Chondrocyte (in vitro differentiated cells): ENCODE results near the gene CGB3. TPM values are rescaled to one million over a fixed set of nuclear protein-coding genes. Genes with fewer than 3 reads are reported as not detected.

Experiments used
- DNase-seq: peaks from one replicate; pipeline ENCODE4 v3.0.0; 2021; ENCODE audit warnings: mixed read lengths, low spot score
- H3K27ac Mint-ChIP-seq: one replicate; pipeline ENCODE4 v1.8.0; 2021; ENCODE audit warnings: mild to moderate bottlenecking, moderate library complexity, mixed read lengths; ENCODE audit not compliant: unreplicated experiment
- H3K27me3 Mint-ChIP-seq: 2 replicates; pipeline ENCODE4 v1.8.0; 2021; ENCODE audit warnings: low read depth, mixed read lengths
- H3K36me3 Mint-ChIP-seq: 2 replicates; pipeline ENCODE4 v1.8.0; 2021; ENCODE audit warnings: low read depth, mixed read lengths
- H3K4me1 Mint-ChIP-seq: 2 replicates; pipeline ENCODE4 v1.8.0; 2021; ENCODE audit warnings: low read depth, mild to moderate bottlenecking, mixed read lengths
- H3K4me3 Mint-ChIP-seq: one replicate; pipeline ENCODE4 v1.8.0; 2021; ENCODE audit warnings: mild to moderate bottlenecking, moderate library complexity, mixed read lengths; ENCODE audit not compliant: unreplicated experiment
- H3K9me3 Mint-ChIP-seq: 2 replicates; pipeline ENCODE4 v1.8.0; 2021; ENCODE audit warnings: low read depth, mixed read lengths
- CTCF ChIP-seq: fragments of 200-600 bp; sonication (generic); IDR thresholded peaks from 2 replicates; pipeline ENCODE4 v1.5.0; 2021; ENCODE audit warnings: antibody characterized with exemption, mild to moderate bottlenecking, moderate library complexity
- total RNA-seq: library from RNA; stranded (reverse); gene quantifications from 3 replicates; pipeline ENCODE4 v1.2.1, GENCODE V29; 2021

The CGB3 gene
- total RNA-seq, 1 donor from 2014 or later: not detected

DNA sequence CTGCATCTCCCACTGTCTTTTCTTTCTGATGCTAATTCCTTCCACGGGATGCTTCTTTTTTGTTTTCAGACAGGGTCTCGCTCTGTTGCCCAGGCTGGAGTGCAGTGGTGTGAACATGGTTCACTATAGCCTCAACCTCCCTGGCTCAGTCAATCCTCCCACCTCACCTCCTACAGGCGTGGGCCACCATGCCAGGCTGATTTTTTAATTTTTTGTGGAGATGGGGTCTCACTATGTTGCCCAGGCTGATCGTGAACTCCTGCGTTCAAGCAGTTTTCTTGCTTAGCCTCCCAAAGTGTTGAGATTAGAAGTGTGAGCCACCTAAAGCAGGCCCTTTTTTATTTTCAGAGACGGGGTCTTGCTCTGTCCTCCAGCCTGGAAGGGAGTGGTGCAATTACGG lies 35.8 kb downstream of the CGB3 start:
- Mint-ChIP-seq H3K4me1 (peaks cover 22% of the 10 kb centered on the region), H3K4me3 (no peak overlapping the region), H3K27me3 (no peaks in the 10 kb centered on the region), H3K27ac (no peak overlapping the region), H3K36me3 (peaks cover 17% of the 10 kb centered on the region), H3K9me3 (no peaks in the 10 kb centered on the region)
- TF ChIP-seq CTCF: no peak
- no peak for DNase-seq

- H3K4me3 Mint-ChIP-seq: no peak overlapping the region
- no peak overlapping the region for H3K27ac Mint-ChIP-seq
Observed at GRCh38 chr19:48987323-48987722, 36.8 kb downstream of the CGB3 start.

DNA sequence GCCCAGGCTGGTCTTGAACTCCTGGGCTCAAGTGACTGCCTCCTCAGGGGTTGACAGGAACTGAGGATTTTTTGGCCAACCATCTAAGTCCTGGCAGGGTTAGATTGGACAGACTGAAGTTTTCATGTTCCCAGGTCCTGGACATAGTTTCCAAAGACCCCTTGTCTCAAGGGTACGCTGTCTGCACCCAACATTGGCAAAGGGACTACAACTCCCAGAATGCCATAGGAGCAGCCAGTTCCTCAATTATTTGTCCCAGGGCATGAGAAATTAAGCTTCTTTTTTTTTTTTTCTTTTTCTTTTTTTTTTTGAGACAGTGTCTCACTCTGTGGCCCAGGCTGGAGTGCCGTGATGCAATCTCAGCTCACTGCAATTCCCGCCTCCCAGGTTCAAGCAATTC lies 37.9 kb downstream of the CGB3 start:
- H3K4me3 Mint-ChIP-seq: no peak overlapping the region
- no peak overlapping the region for H3K27ac Mint-ChIP-seq
- no peak for TF ChIP-seq CTCF
- H3K4me1 Mint-ChIP-seq: peaks cover 12% of the 10 kb centered on the region
- no peaks in the 10 kb centered on the region for H3K9me3 Mint-ChIP-seq
- no peak for DNase-seq
- no peaks in the 10 kb centered on the region for H3K27me3 Mint-ChIP-seq
- peaks cover 24% of the 10 kb centered on the region for H3K36me3 Mint-ChIP-seq

More at GRCh38 chr19:48987323-48987722, 36.8 kb downstream of the CGB3 start:
- TF ChIP-seq CTCF: no peak
- Mint-ChIP-seq H3K36me3 (peaks cover 19% of the 10 kb centered on the region), H3K9me3 (no peaks in the 10 kb centered on the region), H3K4me1 (peaks cover 22% of the 10 kb centered on the region), H3K27me3 (no peaks in the 10 kb centered on the region)
- DNase-seq: no peak

DNA sequence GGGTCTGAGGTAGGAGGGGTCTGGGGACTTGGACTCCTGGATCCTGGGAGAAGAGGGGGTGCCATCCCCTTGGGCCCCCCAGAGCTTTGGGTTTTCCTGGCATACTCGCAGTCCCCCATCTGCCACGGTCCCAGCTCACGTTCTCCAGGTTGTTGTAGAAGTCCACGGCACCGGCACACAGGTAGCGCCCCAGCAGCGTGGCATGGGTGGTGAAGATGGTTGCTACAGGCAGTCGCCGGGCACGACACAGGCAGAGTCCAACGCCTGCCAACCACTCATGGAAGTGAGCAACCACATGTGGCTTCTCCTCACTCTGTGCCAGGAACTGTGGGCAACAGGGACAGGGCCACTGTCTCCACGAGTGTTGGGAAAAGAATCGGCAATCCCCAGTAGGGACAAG lies 38.4 kb downstream of the CGB3 start:
- Mint-ChIP-seq H3K4me1 (peaks cover 7% of the 10 kb centered on the region), H3K27me3 (no peaks in the 10 kb centered on the region), H3K9me3 (no peaks in the 10 kb centered on the region), H3K36me3 (peaks cover 24% of the 10 kb centered on the region), H3K4me3 (no peak overlapping the region), H3K27ac (no peak overlapping the region)
- DNase-seq: no peak
- TF ChIP-seq CTCF: no peak

- Mint-ChIP-seq H3K9me3 (no peaks in the 10 kb centered on the region), H3K36me3 (peaks cover 20% of the 10 kb centered on the region), H3K4me1 (peaks cover 21% of the 10 kb centered on the region), H3K4me3 (no peak overlapping the region), H3K27me3 (no peaks in the 10 kb centered on the region), H3K27ac (no peak overlapping the region)
- no peak for TF ChIP-seq CTCF
- no peak for DNase-seq
Observed at GRCh38 chr19:48982280-48982679, 41.9 kb downstream of the CGB3 start.
